AG04449 (cell line): ENCODE measurements around the gene KLHL29.
A peak's percentile ranks its signal among the peaks of the same experiment; 100 is the strongest.
"Not testable (repeated sequence)": the region's sequence is repeated elsewhere in the genome, so short reads cannot be mapped to it uniquely, and the experiment has no call there.

Source experiments
- CTCF ChIA-PET: fragments of 350-600 bp; formaldehyde crosslinking; extraction: SDS; loops from one replicate; lab custom pipeline; 2021; ENCODE audit warnings: antibody characterized with exemption; lab: Yijun Ruan, JAX
- POLR2A ChIA-PET: fragments of 400-600, 350-600 bp; formaldehyde crosslinking; extraction: SDS; loops from one replicate; lab custom pipeline; 2020; ENCODE audit warnings: antibody characterized with exemption, inconsistent platforms; lab: Yijun Ruan, JAX
- DNase-seq: peaks from one replicate; pipeline ENCODE4 v3.0.0-alpha.2; 2010; ENCODE audit warnings: low read depth, low spot score
- H3K4me3 ChIP-seq: 2 replicates; pipeline ENCODE4 v1.5.1; 2011; ENCODE audit warnings: low read depth, mild to moderate bottlenecking, control low read depth, low read length
- CTCF ChIP-seq: IDR thresholded peaks from one replicate; pipeline ENCODE4 v1.5.1; 2011; ENCODE audit warnings: mild to moderate bottlenecking, moderate library complexity, low read length, control low read depth, inconsistent platforms; ENCODE audit not compliant: insufficient read depth; ENCODE audit errors: missing control alignments

The KLHL29 gene

GRCh38 chr2:23384551-23385343, at the start of gene KLHL29:
Gene KLHL29, plus strand, starts transcription at chr2:23385179. Its CDS starts 177,018 bp downstream, at chr2:23562197.
- peak within 1 kb of the TSS; percentile 74 for H3K4me3 ChIP-seq
- ChIA-PET CTCF (interaction anchor here (1.0 kb wide), 1 partner anchor 93 kb away, joined by 3 read pairs; no protein-coding TSS in a partner anchor), POLR2A (interaction anchor here (0.6 kb wide), 1 partner anchor 46 kb away, joined by 3 read pairs; no protein-coding TSS in a partner anchor)
- TF ChIP-seq CTCF: no peak
- no peak for DNase-seq

- POLR2A ChIA-PET: no interaction called here
- CTCF ChIA-PET: interaction anchor here (1.9 kb wide), 1 partner anchor 16 kb away, joined by 6 read pairs; no protein-coding TSS in a partner anchor
- no peak for TF ChIP-seq CTCF
- no peak overlapping the region for H3K4me3 ChIP-seq
- no peak for DNase-seq
Measured at GRCh38 chr2:23335550-23335949, 49.4 kb upstream of the KLHL29 start.

- H3K4me3 ChIP-seq: no peak overlapping the region
- ChIA-PET POLR2A (no interaction called here), CTCF (interaction anchor here (1.3 kb wide), 1 partner anchor 9 kb away, joined by 4 read pairs; no protein-coding TSS in a partner anchor)
- no peak for DNase-seq
- TF ChIP-seq CTCF: no peak
Measured at GRCh38 chr2:23342075-23342474, 42.9 kb upstream of the KLHL29 start.

GRCh38 chr2:23346029-23346428, 39.0 kb upstream of the KLHL29 start:
- no peak overlapping the region for H3K4me3 ChIP-seq
- DNase-seq: no peak
- no peak for TF ChIP-seq CTCF
- ChIA-PET POLR2A (no interaction called here), CTCF (no interaction called here)

GRCh38 chr2:23346781-23347180, 38.2 kb upstream of the KLHL29 start:
- ChIA-PET POLR2A (no interaction called here), CTCF (no interaction called here)
- no peak overlapping the region for H3K4me3 ChIP-seq
- no peak for TF ChIP-seq CTCF
- no peak for DNase-seq

GRCh38 chr2:23347471-23348092, 37.4 kb upstream of the KLHL29 start:
- no peak for DNase-seq
- H3K4me3 ChIP-seq: no peak overlapping the region
- CTCF ChIA-PET: no interaction called here
- POLR2A ChIA-PET: no interaction called here
- TF ChIP-seq CTCF: no peak

GRCh38 chr2:23348093-23348481, 36.9 kb upstream of the KLHL29 start:
- H3K4me3 ChIP-seq, DNase-seq, CTCF ChIA-PET, POLR2A ChIA-PET: not testable (repeated sequence)
